Left kidney (tissue), 2 donors: ENCODE measurements around the gene KIF27. TPM values are rescaled to one million over a fixed set of nuclear protein-coding genes. Genes with fewer than 3 reads are reported as not detected.
"Not testable (repeated sequence)": the region's sequence is repeated elsewhere in the genome, so short reads cannot be mapped to it uniquely, and the experiment has no call there.

ENCODE experiments used
- DNase-seq: peaks from one replicate; pipeline ENCODE4 v3.0.0-alpha.2; 2013
- polyA plus RNA-seq: library from polyadenylated mRNA; unstranded; fragments of 120-200 nt; gene quantifications from one replicate; pipeline ENCODE4 v1.2.1, GENCODE V29; 2013; ENCODE audit not compliant: insufficient read length

KIF27 gene
- polyA plus RNA-seq, 1 donor: 27.4 TPM

- DNase-seq: no peak
Observed at GRCh38 chr9:83934569-83935275, 13.5 kb upstream of the KIF27 start.

DNA sequence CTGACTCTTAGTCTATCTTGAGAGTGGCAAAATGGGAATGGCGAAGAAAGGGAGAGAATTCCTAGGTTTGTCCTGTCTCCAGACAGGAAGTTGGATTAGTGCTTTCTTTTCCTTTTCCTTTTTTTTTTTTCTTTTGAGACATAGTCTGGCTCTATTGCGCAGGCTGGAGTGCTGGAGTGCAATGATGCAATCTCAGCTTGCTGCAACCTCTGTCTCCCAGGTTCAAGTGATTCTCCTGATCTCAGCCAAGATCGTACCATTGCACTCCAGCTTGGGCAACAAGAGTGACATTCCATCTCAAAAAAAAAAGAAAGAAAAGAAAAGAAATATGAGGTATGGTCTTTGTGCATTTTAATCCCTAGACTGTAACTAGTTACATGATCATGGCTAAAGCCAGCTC, 12.6 kb upstream of the KIF27 start:
- no peak for DNase-seq

DNA sequence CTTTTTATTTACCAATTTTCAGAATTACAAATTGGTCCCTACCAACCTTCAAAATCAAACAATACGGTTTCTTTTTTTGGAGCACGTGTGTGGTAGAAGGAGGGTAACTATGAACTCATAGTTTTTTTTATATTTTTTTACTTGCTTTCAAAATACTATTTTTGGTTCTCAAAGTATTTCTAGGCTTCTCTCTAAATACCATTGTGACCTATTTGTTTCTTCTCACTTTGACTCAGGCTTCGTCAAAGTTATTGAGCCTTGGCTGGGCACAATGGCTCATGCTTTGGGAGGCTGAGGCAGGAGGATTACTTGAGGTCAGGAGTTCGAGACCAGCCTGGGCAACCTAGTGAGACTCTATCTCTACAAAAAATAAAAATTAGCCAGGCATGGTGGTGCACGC, 11.6 kb upstream of the KIF27 start:
- no peak for DNase-seq

DNA sequence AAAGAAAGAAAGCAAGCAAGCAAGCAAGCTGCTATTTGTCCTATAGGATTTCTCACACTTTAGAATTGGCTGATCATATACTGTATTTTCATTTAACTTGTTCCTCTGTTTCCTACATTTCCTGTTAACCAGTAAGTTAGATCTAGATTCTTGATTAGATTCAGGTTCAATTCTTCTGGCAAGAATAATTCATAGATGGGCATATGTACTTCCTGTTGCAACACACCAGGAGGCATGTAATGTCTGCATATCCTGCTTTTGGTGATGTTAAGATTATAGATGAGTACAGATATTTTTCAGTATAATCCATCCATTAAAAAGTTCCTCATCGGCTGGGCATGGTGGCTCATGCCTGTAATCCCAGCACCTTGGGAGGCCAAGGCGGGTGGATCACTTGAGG, 10.8 kb upstream of the KIF27 start:
- no peak for DNase-seq

DNA sequence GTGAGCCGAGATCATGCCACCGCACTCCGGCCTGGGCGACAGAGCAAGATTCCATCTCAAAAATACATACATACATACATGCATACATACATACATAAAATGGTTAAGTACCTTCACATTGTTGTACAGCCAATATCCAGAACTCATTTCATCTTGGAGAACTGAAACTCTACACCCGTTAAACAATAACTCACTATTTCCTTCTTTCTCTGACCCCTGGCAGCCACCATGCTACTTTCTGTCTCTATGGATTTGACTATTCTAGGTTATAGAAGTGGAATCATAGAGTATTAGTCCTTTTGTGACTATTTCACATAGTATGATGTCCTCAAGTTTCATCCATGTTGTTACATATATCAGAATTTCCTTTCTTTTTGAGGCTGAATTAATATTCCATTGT, 9.6 kb upstream of the KIF27 start:
- DNase-seq: no peak

DNA sequence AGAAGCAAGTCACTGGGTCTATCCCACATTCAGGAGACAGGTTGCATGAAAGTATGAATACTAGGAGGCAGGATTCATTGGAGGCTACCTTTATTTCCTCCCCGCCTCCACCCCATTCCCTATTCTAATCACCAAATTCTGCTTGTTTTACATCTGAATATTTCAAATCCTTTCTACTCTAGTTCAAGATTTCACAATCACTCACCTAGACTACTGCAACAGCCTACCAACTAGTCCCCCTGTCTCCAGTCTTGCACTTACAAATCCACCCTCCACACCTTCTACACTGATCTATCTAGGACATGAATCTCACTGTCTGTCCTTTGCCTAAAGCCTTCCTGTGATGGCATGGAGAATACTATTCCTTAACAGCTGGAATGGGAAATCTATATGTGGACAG, 6.4 kb upstream of the KIF27 start:
- no peak for DNase-seq

GRCh38 chr9:83920469-83920926, 734 bp downstream of the KIF27 start:
- DNase-seq: peak; percentile 79

- no peak for DNase-seq
Observed at GRCh38 chr9:83919111-83919510, 2.1 kb downstream of the KIF27 start.

DNA sequence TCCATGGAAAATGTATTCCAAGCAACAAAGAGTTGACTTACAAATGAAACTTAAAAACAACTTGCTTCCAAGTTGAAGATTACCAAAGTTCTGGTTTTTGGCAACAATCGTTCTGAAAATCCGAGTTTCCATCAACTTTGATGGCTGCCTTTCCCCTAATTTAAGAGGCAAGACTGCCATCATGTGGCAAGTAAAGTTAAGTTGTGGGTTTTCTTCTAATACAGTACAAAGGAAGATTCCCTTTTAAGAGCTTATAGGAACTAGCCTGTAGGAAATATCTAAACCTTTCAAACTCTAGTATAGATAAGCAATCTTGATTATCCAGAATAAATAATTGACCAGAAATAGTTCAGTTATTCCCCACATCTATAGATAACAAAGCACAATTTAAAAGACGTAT, 9.0 kb downstream of the KIF27 start:
- not testable (repeated sequence) for DNase-seq

- no peak for DNase-seq
Observed at GRCh38 chr9:83906144-83906543, 15.1 kb downstream of the KIF27 start.

GRCh38 chr9:83900615-83901014, 20.6 kb downstream of the KIF27 start:
- DNase-seq: not testable (repeated sequence)

- DNase-seq: not testable (repeated sequence)
Observed at GRCh38 chr9:83894301-83894700, 26.9 kb downstream of the KIF27 start.

DNA sequence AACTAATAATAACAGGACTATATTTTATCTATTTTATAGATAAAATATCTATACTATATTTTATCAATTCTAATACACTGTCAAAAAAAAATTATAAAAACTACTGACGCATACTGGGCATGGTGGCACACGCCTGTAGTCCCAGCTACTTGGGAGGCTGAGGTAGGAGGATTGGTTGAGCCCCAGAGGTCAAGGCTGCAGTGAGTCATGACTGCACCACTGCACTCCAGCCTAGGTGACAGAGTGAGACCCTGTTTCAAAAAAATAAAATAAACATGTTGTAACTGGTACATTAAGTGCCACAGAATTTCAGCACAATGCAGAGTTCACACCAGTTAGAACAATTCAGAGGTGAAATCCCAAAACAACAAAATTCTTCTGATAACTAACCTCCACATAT, 34.7 kb downstream of the KIF27 start:
- not testable (repeated sequence) for DNase-seq

GRCh38 chr9:83885559-83886240, 35.5 kb downstream of the KIF27 start:
- DNase-seq: not testable (repeated sequence)

DNA sequence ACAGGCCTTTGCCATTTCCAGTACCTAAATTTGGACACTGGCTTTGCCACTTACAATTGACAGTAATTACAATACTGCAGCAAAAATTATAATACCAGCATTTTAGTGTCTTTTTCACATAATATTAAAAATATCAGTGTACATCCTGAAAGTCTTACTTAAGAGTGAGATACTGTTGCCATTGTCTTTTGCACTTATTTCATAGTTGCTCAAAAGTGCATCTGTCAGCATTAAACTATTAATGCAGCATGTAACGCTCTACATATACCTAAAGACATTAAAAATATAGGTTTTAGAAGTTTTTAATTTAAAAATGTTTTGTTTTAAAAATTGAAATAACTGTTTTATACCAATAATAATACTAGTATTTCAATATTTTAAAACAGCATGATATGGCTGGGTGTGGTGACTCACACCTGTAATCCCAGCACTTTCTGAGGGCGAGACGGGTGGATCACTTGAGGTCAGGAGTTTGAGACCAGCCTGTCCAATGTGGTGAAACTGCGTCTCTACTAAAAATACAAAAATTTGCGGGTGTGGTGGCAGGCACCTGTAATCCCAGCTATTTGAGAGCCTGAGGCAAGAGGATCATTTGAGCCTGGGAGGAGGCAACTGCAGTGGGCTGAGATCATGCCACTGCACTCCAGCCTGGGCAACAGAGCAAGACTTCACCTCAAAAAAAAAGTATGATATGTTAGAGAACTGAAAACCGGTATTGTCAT, 39.4 kb downstream of the KIF27 start:
- not testable (repeated sequence) for DNase-seq

DNA sequence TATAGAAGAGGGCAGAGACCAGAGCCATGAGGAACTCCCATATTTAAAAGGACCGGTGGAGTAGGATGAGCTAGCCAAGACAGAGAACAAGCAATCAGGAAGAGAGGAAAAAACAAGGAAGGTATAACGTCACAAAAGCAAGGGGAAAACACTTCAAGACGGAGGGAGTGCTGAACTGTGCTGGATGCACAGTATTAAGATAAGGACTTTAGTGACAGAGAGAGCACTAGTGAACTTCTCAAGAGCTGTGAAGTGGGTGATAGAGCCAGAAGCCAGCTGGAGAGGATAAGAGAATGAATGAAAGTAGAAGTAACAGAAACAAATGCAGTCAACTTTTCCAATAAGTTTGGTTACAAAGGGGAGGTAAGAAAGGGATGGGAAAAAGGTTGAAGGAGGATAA, 45.7 kb downstream of the KIF27 start:
- DNase-seq: not testable (repeated sequence)

GRCh38 chr9:83849895-83850294, 71.3 kb downstream of the KIF27 start:
- DNase-seq: not testable (repeated sequence)

- not testable (repeated sequence) for DNase-seq
Observed at GRCh38 chr9:83837070-83837643, 84.1 kb downstream of the KIF27 start.

GRCh38 chr9:83830426-83831071, 90.7 kb downstream of the KIF27 start:
- DNase-seq: not testable (repeated sequence)

GRCh38 chr9:83824986-83825623, 96.1 kb downstream of the KIF27 start:
- DNase-seq: not testable (repeated sequence)
